CD4-positive, alpha-beta T cell (primary cell): ENCODE measurements around the gene SCAMP5. TPM values are rescaled to one million over a fixed set of nuclear protein-coding genes. Genes with fewer than 3 reads are reported as not detected.
A peak's percentile ranks its signal among the peaks of the same experiment; 100 is the strongest.

Experiments used
- ATAC-seq: fragments of 200-7000 bp; cut with Tn5 transposase; one replicate; pipeline ENCODE4 v1.10.0; 2022; ENCODE audit warnings: mild to moderate bottlenecking; ENCODE audit not compliant: poor library complexity
- CTCF ChIA-PET: fragments of 350-600 bp; sonication (Branson Sonifier 250); formaldehyde crosslinking; loops from one replicate; lab custom pipeline; 2021; ENCODE audit warnings: antibody characterized with exemption, inconsistent platforms; lab: Charles Lee
- POLR2A ChIA-PET: fragments of 350-600 bp; sonication (Branson Sonifier 250); formaldehyde crosslinking; loops from one replicate; lab custom pipeline; 2021; ENCODE audit warnings: antibody characterized with exemption, inconsistent platforms; lab: Charles Lee
- DNase-seq, 14 experiments: peaks; one replicate each; pipeline ENCODE4 v3.0.0-alpha.2; 2013 to 2020; ENCODE audit warnings: mixed read lengths in 2 of 14
- H3K27ac ChIP-seq, 2 donors: one replicate each; pipeline versions ENCODE4 v1.5.1 to v1.7.0; 2013; ENCODE audit warnings: low read length in 2 of 2, low read depth in 1 of 2, mild to moderate bottlenecking in 1 of 2
- H3K27me3 ChIP-seq, 2 experiments: 1 replicate in 1 of 2; 2 replicates in 1 of 2; pipeline versions ENCODE4 v1.6.1 to v1.7.0; 2013; ENCODE audit warnings: low read length in 2 of 2, control low read depth in 1 of 2, mild to moderate bottlenecking in 1 of 2, moderate library complexity in 1 of 2; ENCODE audit not compliant: insufficient read depth in 2 of 2, control insufficient read depth in 1 of 2
- H3K36me3 ChIP-seq: one replicate; pipeline ENCODE4 v1.6.1; 2013; ENCODE audit warnings: low read length, control low read depth; ENCODE audit not compliant: insufficient read depth
- H3K4me1 ChIP-seq: one replicate; pipeline ENCODE4 v1.6.1; 2013; ENCODE audit warnings: low read length, control low read depth; ENCODE audit not compliant: insufficient read depth
- H3K4me3 ChIP-seq: one replicate; pipeline ENCODE4 v1.5.1; 2013; ENCODE audit warnings: mild to moderate bottlenecking, low read length, moderate library complexity
- H3K9me3 ChIP-seq, 2 experiments: 1 replicate in 1 of 2; 2 replicates in 1 of 2; pipeline versions ENCODE4 v1.6.1 to v1.7.0; 2013; ENCODE audit warnings: low read length in 2 of 2, mild to moderate bottlenecking in 2 of 2, control low read depth in 1 of 2, moderate library complexity in 1 of 2; ENCODE audit not compliant: control insufficient read depth in 1 of 2, insufficient read depth in 1 of 2
- H3K27ac Mint-ChIP-seq: one replicate; pipeline ENCODE4 v1.8.0; 2020; ENCODE audit warnings: mixed read lengths
- H3K27me3 Mint-ChIP-seq: one replicate; pipeline ENCODE4 v1.8.0; 2021; ENCODE audit warnings: mixed read lengths
- H3K36me3 Mint-ChIP-seq: one replicate; pipeline ENCODE4 v1.8.0; 2021; ENCODE audit warnings: low read depth, mixed read lengths
- H3K4me1 Mint-ChIP-seq: one replicate; pipeline ENCODE4 v1.8.0; 2021; ENCODE audit warnings: low read depth, mixed read lengths
- H3K4me3 Mint-ChIP-seq: one replicate; pipeline ENCODE4 v1.8.0; 2020; ENCODE audit warnings: mild to moderate bottlenecking, mixed read lengths
- H3K9me3 Mint-ChIP-seq: one replicate; pipeline ENCODE4 v1.8.0; 2020; ENCODE audit warnings: mixed read lengths
- intact Hi-C, 2 experiments: fragments of 100-400 bp; cut with DNase I in 1 of 2; cut with micrococcal nuclease in 1 of 2; formaldehyde crosslinking; loops; one replicate each; pipeline versions ENCODE4 v1.15.1 to v1.9.0; 2023 to 2025; cut with DNase I, micrococcal nuclease
- total RNA-seq, 174 experiments: library from RNA in 2 of 174; stranded (reverse) in 2 of 174; gene quantifications; one replicate each; pipeline ENCODE4 v1.2.3 and lab custom pipeline; 2021 to 2026
- TF ChIP-seq, protein P1 (sequence below): fragments of 200-600 bp; IDR thresholded peaks from one replicate; pipeline ENCODE4 v1.8.0; 2022; ENCODE audit warnings: antibody characterized with exemption, mild to moderate bottlenecking

SCAMP5 gene
- total RNA-seq, 2 experiments from 2014 or later, result 5.7 to 6.4 TPM

DNA sequence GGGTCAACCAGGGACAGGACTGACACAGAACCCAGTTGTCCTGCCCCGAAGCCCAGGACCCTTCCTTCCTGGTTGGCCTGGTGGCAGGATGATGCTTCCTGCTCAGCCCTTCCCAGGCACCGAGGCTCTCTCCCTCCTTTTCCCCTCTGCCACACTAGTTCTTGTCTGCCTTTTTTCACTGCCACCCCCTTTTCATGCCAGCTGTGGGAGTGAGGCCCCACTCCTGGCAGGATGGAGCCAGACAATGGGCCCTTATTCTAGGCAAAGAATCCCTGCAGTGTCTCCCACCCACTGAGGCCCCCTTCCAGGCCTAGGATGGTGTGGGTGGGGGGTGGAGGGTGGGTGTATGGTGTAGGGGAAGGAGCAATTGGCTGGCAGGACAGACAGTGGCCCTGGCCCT, 1.1 kb upstream of the SCAMP5 start:
- TF ChIP-seq, protein P1, sequence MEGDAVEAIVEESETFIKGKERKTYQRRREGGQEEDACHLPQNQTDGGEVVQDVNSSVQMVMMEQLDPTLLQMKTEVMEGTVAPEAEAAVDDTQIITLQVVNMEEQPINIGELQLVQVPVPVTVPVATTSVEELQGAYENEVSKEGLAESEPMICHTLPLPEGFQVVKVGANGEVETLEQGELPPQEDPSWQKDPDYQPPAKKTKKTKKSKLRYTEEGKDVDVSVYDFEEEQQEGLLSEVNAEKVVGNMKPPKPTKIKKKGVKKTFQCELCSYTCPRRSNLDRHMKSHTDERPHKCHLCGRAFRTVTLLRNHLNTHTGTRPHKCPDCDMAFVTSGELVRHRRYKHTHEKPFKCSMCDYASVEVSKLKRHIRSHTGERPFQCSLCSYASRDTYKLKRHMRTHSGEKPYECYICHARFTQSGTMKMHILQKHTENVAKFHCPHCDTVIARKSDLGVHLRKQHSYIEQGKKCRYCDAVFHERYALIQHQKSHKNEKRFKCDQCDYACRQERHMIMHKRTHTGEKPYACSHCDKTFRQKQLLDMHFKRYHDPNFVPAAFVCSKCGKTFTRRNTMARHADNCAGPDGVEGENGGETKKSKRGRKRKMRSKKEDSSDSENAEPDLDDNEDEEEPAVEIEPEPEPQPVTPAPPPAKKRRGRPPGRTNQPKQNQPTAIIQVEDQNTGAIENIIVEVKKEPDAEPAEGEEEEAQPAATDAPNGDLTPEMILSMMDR, result no peak
- CTCF ChIA-PET, result no interaction called here
- POLR2A ChIA-PET, result interaction anchor here (1.0 to 2.6 kb wide), 2 partner anchors 29 to 631 kb away, joined by 3 to 20 read pairs; partner anchors contain the start of genes PPCDC and SNUPN
- peaks cover 29% of the 10 kb centered on the region for H3K27me3 Mint-ChIP-seq
- ATAC-seq, result no peak
- no peak for DNase-seq
- H3K4me1 Mint-ChIP-seq, result peaks cover 22% of the 10 kb centered on the region
- Histone ChIP-seq H3K27ac (no peak overlapping the region), H3K27me3 (peaks cover 24 to 25% of the 10 kb centered on the region in 2 experiments), H3K4me1 (peaks cover 16% of the 10 kb centered on the region), H3K4me3 (no peak overlapping the region), H3K9me3 (no peaks in the 10 kb centered on the region), H3K36me3 (no peaks in the 10 kb centered on the region)
- H3K4me3 Mint-ChIP-seq, result peak overlapping the region; percentile 93
- no peaks in the 10 kb centered on the region for H3K36me3 Mint-ChIP-seq
- H3K9me3 Mint-ChIP-seq, result no peaks in the 10 kb centered on the region
- intact Hi-C loops, result loop anchor here (2.0 to 10.0 kb wide), 3 partner anchors 37 to 461 kb away; partner anchors contain the start of genes CPLX3 (in 1 of the 2), RPP25 (in 1 of the 2) and SIN3A (in 1 of the 2)
- H3K27ac Mint-ChIP-seq, result no peak overlapping the region

DNA sequence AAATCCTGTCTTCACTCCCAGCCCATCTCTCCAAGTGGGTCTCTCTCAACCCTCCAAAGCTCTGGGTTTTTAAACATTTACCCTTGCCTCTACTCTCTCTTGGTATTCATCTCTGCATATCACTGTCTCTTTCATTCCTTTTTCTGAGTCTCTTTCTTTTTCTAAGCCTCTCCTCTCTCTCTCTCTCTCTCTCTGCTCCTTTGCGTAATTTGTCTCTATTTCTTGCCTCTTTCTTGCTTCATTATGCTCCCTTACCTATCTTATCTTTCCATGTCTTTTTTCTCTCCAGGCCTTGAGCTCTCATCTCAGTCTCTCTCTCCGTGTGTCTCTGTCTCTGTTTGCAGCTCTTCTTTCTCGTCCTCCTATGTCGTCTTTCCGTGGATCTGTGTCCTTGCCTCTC, 678 bp upstream of the SCAMP5 start:
- H3K27ac ChIP-seq, result no peak overlapping the region
- H3K36me3 Mint-ChIP-seq, result no peaks in the 10 kb centered on the region
- H3K27me3 Mint-ChIP-seq, result peaks cover 30% of the 10 kb centered on the region
- H3K4me3 ChIP-seq, result peak overlapping the region; percentile 75
- H3K27ac Mint-ChIP-seq, result no peak overlapping the region
- ChIA-PET CTCF (interaction anchor here (0.9 to 1.3 kb wide), 3 partner anchors 16 to 621 kb away, joined by 3 read pairs; no protein-coding TSS in a partner anchor), POLR2A (interaction anchor here (0.6 to 2.6 kb wide), 7 partner anchors 29 to 849 kb away, joined by 3 to 20 read pairs (median 6); partner anchors contain the start of genes C15orf39, IMP3, MAN2C1 and PPCDC)
- peaks cover 22% of the 10 kb centered on the region for H3K4me1 Mint-ChIP-seq
- H3K9me3 Mint-ChIP-seq, result no peaks in the 10 kb centered on the region
- intact Hi-C loops, result loop anchor here (1.0 to 10.0 kb wide), 5 partner anchors 30 to 460 kb away; partner anchors contain the start of genes COX5A (in 1 of the 2), CPLX3 (in 1 of the 2), RPP25 (in 1 of the 2) and SIN3A (in 1 of the 2)
- TF ChIP-seq, protein P1, result no peak
- no peaks in the 10 kb centered on the region for H3K9me3 ChIP-seq
- ATAC-seq (no peak), DNase-seq (no peak)
- peaks cover 16% of the 10 kb centered on the region for H3K4me1 ChIP-seq
- peaks cover 24 to 26% of the 10 kb centered on the region in 2 experiments for H3K27me3 ChIP-seq
- H3K4me3 Mint-ChIP-seq, result peak overlapping the region; percentile 93
- H3K36me3 ChIP-seq, result no peaks in the 10 kb centered on the region

DNA sequence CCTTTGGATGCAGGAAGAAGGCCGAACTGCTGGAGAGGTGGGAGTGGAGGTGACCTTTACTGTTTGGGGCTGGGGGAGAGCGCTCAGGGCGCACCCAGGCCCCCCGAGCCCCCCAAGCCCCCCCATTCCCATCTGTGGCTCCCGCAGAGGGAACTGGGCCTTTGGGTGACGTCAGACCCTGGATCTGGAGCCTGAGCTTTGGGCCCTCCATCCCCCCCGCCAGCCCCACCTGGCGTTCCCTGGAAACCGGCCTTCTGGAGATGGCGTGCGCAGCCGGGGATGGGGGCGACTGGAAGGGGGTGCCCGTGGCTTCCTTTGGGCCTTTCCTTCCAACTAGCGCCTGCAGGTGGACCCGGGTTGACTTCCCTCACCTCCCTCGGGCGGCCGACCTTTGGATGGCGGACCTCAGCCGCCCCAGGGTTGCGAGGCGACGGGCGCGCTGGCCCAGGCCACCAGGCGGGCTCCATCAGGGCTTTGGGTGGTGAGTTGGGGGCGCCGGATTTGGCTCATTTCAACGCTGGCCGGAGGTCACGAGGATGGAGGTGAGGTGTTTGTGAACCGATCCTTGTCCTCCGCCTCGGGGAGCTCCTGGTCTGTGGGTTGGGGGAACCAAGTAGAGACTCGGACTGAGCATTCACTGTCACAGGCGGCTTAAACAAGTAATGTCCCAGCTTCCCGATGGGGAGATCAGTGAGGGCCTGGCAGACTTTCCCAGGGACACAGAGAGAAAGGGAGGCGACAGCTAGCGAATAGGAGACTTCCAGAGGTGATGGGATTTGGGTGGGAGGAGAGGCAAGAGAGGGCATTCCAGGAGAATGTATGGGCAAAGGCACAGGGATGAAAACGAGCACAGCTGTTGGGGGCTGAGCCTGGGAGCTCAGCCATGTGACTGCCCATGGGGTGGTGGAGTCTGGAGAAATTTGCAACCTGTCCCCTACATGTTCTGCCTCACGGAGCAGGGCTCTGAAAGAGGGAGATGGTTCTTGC, 709 bp downstream of the SCAMP5 start:
- POLR2A ChIA-PET, result interaction anchor here (0.7 to 2.6 kb wide), 8 partner anchors 28 to 1065 kb away, joined by 3 to 20 read pairs (median 4); partner anchors contain the start of genes CLK3, IMP3, MAN2C1 and PPCDC
- H3K27ac ChIP-seq, result no peak overlapping the region

More for the DNA sequence above, 709 bp downstream of the SCAMP5 start:
- Histone ChIP-seq H3K27me3 (peaks cover 24 to 26% of the 10 kb centered on the region in 2 experiments), H3K4me3 (peak overlapping the region; percentile 75), H3K9me3 (no peaks in the 10 kb centered on the region), H3K4me1 (peaks cover 16% of the 10 kb centered on the region), H3K36me3 (no peaks in the 10 kb centered on the region)
- H3K27ac Mint-ChIP-seq, result no peak overlapping the region
- TF ChIP-seq, protein P1, result no peak
- CTCF ChIA-PET, result interaction anchor here (0.9 to 1.3 kb wide), 3 partner anchors 17 to 622 kb away, joined by 3 read pairs; no protein-coding TSS in a partner anchor
- no peaks in the 10 kb centered on the region for H3K36me3 Mint-ChIP-seq
- peak in 2 of 14 experiments; percentile 10 to 39 for DNase-seq
- peaks cover 22% of the 10 kb centered on the region for H3K4me1 Mint-ChIP-seq
- H3K4me3 Mint-ChIP-seq, result peak overlapping the region; percentile 87
- H3K9me3 Mint-ChIP-seq, result no peaks in the 10 kb centered on the region
- ATAC-seq, result no peak
- intact Hi-C loops, result loop anchor here (1.0 to 10.0 kb wide), 5 partner anchors 28 to 459 kb away; partner anchors contain the start of genes COX5A (in 1 of the 2), CPLX3 (in 1 of the 2), RPP25 (in 1 of the 2) and SIN3A (in 1 of the 2)
- peaks cover 24% of the 10 kb centered on the region for H3K27me3 Mint-ChIP-seq
